ENCODE data around the gene UTP18. TPM values are rescaled to one million over a fixed set of nuclear protein-coding genes. Genes with fewer than 3 reads are reported as not detected.

Gene UTP18
- total RNA-seq, 1 experiment from 2014 or later = 96.3 TPM

DNA sequence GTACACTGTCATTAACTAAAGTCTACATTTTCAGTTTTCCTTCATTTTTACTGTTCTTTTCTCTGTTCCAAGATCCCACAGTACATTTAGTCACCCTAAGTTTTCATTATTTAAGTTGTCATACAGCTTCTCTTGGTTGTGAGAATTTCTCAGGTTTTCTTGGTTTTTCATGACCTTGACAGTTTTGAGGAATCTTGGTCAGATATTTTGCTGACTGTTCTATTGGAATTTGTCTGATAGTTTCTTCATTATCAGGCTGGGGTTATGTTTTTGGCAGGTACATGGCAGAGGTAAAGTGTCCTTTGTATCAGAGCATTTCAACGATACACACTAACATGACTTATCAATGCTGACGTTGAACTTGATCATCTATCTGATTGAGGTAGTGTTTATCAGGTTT is 20.1 kb upstream of the UTP18 start:
- Histone ChIP-seq H3K4me1 (ENCODE audit: control insufficient read depth, insufficient read depth, low read length) (no peaks in the 10 kb centered on the region), H3K27me3 (ENCODE audit: control insufficient read depth, insufficient read depth, low read length) (no peaks in the 10 kb centered on the region), H3K27ac (ENCODE audit: low read length) (no peak overlapping the region), H3K9me3 (ENCODE audit: control insufficient read depth, insufficient read depth, low read depth, low read length) (no peaks in the 10 kb centered on the region), H3K4me3 (ENCODE audit: low read depth in 2 of 2, low read length in 2 of 2) (no peak overlapping the region), H3K36me3 (ENCODE audit: control insufficient read depth, insufficient read depth, low read length) (no peaks in the 10 kb centered on the region)
- BruUV-seq (replicated peaks) = no TSS peak
- POLR2A ChIA-PET = no interaction called here
- intact Hi-C loops (cut with micrococcal nuclease; ENCODE audit: unreplicated experiment) (no loop called here), in situ Hi-C loops (cut with HindIII; ENCODE audit: low pct_unique_long_range_greater_than_20kb, low sequenced_read_pairs) (no loop called here)
- TF ChIP-seq, protein P1, sequence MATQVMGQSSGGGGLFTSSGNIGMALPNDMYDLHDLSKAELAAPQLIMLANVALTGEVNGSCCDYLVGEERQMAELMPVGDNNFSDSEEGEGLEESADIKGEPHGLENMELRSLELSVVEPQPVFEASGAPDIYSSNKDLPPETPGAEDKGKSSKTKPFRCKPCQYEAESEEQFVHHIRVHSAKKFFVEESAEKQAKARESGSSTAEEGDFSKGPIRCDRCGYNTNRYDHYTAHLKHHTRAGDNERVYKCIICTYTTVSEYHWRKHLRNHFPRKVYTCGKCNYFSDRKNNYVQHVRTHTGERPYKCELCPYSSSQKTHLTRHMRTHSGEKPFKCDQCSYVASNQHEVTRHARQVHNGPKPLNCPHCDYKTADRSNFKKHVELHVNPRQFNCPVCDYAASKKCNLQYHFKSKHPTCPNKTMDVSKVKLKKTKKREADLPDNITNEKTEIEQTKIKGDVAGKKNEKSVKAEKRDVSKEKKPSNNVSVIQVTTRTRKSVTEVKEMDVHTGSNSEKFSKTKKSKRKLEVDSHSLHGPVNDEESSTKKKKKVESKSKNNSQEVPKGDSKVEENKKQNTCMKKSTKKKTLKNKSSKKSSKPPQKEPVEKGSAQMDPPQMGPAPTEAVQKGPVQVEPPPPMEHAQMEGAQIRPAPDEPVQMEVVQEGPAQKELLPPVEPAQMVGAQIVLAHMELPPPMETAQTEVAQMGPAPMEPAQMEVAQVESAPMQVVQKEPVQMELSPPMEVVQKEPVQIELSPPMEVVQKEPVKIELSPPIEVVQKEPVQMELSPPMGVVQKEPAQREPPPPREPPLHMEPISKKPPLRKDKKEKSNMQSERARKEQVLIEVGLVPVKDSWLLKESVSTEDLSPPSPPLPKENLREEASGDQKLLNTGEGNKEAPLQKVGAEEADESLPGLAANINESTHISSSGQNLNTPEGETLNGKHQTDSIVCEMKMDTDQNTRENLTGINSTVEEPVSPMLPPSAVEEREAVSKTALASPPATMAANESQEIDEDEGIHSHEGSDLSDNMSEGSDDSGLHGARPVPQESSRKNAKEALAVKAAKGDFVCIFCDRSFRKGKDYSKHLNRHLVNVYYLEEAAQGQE (IDR thresholded peaks at IDR 0.05; ENCODE audit: insufficient read depth in 1 of 2, low read depth in 2 of 2, low read length in 1 of 2) = no peak
- TF ChIP-seq SIN3A (IDR thresholded peaks at IDR 0.05; ENCODE audit: borderline replicate concordance, insufficient read depth, low read depth, low read length) = no peak
- no peak for TF ChIP-seq POLR2AphosphoS5 (IDR thresholded peaks at IDR 0.05; ENCODE audit: low read depth, low read length)
- TF ChIP-seq, protein P2, sequence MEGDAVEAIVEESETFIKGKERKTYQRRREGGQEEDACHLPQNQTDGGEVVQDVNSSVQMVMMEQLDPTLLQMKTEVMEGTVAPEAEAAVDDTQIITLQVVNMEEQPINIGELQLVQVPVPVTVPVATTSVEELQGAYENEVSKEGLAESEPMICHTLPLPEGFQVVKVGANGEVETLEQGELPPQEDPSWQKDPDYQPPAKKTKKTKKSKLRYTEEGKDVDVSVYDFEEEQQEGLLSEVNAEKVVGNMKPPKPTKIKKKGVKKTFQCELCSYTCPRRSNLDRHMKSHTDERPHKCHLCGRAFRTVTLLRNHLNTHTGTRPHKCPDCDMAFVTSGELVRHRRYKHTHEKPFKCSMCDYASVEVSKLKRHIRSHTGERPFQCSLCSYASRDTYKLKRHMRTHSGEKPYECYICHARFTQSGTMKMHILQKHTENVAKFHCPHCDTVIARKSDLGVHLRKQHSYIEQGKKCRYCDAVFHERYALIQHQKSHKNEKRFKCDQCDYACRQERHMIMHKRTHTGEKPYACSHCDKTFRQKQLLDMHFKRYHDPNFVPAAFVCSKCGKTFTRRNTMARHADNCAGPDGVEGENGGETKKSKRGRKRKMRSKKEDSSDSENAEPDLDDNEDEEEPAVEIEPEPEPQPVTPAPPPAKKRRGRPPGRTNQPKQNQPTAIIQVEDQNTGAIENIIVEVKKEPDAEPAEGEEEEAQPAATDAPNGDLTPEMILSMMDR (IDR thresholded peaks at IDR 0.05) = no peak
- TF ChIP-seq TCF7L2 (IDR thresholded peaks at IDR 0.05; ENCODE audit: low read depth, low read length) = no peak
- DNase-seq (ENCODE audit: low read depth, low spot score) (no peak), ATAC-seq (no peak)
- CTCF ChIA-PET = no interaction called here

DNA sequence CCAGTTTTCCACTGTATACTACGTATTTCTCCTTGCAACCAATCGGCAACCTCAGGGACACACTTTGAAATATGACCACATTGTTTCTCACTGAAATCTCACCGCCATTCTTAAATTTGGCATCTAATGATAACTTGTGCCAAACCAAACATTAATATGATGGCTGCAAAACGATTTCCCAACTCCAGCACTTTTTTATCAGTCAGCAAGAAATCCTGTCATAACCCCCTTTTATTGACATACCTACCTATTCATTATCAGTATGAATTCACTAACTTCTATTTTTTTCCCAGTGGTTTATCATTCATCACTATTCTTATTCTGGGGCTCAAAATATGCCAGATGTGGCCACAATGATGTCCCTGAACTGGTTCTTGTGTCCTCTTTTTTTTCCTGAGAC is 16.3 kb upstream of the UTP18 start:
- Histone ChIP-seq H3K27me3 (ENCODE audit: control insufficient read depth, insufficient read depth, low read length) (no peaks in the 10 kb centered on the region), H3K4me3 (ENCODE audit: low read depth in 2 of 2, low read length in 2 of 2) (no peak overlapping the region), H3K9me3 (ENCODE audit: control insufficient read depth, insufficient read depth, low read depth, low read length) (no peaks in the 10 kb centered on the region), H3K27ac (ENCODE audit: low read length) (no peak overlapping the region), H3K4me1 (ENCODE audit: control insufficient read depth, insufficient read depth, low read length) (no peaks in the 10 kb centered on the region), H3K36me3 (ENCODE audit: control insufficient read depth, insufficient read depth, low read length) (no peaks in the 10 kb centered on the region)
- POLR2A ChIA-PET = no interaction called here
- CTCF ChIA-PET = no interaction called here
- TF ChIP-seq, protein P1 (IDR thresholded peaks at IDR 0.05; ENCODE audit: insufficient read depth in 1 of 2, low read depth in 2 of 2, low read length in 1 of 2) = no peak
- TF ChIP-seq POLR2AphosphoS5 (IDR thresholded peaks at IDR 0.05; ENCODE audit: low read depth, low read length) (no peak), TCF7L2 (IDR thresholded peaks at IDR 0.05; ENCODE audit: low read depth, low read length) (no peak), SIN3A (IDR thresholded peaks at IDR 0.05; ENCODE audit: borderline replicate concordance, insufficient read depth, low read depth, low read length) (no peak)
- TF ChIP-seq, protein P2 (IDR thresholded peaks at IDR 0.05) = no peak
- DNase-seq (ENCODE audit: low read depth, low spot score) = no peak
- intact Hi-C loops (cut with micrococcal nuclease; ENCODE audit: unreplicated experiment) (no loop called here), in situ Hi-C loops (cut with HindIII; ENCODE audit: low pct_unique_long_range_greater_than_20kb, low sequenced_read_pairs) (no loop called here)
- ATAC-seq = no peak
- no TSS peak for BruUV-seq (replicated peaks)

Measured in Panc1 (cell line).